NCI-H446 (cell line): Measurements from ENCODE around the gene FAHD1.

ENCODE experiments used
- DNase-seq, 2 experiments: peaks; one replicate each; lab custom pipeline; 2025; lab: John Stamatoyannopoulos, UW

Gene FAHD1

DNA sequence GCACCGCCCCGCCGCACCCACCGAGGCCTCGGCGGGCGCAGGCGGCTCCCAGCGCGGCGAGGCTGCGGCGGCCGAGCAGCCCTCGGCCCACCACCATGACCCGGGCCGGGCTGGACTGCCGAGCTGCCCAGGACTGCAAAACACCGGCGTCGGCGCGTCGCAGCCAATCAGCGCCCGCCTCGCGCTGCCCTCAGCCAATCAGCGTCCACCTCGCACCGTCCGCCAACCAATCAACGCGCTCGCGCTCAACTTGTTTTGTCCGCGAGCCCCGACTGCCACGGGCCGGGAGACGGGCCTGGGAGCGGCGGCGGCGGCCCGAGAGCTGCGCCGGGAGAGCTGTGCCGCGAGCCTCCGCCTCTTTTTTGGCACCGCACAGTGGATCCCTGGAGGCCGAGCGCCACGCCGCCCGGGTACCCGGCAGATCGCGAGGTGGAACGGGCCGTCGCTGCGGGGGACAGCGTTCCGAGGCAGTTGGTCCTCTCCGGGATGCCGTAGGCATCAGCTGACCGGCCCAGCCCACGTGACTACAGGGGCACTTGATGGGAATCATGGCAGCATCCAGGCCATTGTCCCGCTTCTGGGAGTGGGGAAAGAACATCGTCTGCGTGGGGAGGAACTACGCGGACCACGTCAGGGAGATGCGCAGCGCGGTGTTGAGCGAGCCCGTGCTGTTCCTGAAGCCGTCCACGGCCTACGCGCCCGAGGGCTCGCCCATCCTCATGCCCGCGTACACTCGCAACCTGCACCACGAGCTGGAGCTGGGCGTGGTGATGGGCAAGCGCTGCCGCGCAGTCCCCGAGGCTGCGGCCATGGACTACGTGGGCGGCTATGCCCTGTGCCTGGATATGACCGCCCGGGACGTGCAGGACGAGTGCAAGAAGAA lies at the start of gene FAHD1, which contains the start of gene HAGH:
Gene FAHD1 (plus strand): TSS at position 516 of the 883 bp plus-strand sequence. CDS start 33 bp downstream, at position 549.
Gene HAGH (minus strand): TSS at position 135 of the 883 bp plus-strand sequence. CDS start 38 bp downstream, at position 97.
- DNase-seq, result peak; percentile 82 to 94

DNA sequence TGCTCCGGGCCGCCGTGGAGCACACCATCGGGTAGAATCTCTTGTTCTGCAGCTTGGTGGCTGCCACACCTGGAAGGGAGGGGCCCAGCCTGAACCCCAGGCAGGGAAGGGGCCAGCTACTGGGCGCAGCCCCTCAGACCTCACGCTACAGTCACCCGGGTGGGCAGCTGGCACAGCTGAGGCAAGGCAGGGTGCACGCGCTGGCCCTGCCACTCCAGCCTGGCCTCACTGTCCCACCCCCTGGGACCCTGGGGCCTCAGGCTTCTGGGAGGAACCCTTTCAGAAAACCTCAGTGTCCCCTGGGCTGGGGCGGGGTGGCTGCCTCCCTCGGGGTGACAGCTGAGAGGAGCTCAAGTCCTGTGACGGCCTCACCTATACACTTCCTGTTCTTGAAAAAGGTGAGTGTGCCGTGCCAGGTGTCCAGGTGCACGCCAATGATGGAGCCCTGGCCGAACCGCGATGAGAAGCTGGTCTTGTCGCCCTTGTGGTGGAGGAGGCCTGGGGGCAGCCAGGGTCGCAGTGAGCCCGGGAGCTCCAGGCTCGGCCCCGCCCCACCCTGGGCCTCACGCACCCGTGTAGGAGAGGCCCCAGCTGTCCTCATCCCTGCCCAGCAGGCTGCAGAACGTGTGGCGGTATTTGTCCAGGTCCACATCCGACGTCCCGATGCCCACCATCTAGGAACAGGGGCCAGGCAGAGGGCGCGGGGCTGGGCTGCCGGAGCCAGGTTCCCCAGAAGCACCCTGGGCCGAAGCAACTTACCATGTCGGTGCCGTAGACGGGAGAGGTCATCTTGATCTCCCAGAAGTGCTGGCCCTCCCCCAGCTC lies 49.4 kb upstream of the FAHD1 start:
- DNase-seq, result no peak

DNA sequence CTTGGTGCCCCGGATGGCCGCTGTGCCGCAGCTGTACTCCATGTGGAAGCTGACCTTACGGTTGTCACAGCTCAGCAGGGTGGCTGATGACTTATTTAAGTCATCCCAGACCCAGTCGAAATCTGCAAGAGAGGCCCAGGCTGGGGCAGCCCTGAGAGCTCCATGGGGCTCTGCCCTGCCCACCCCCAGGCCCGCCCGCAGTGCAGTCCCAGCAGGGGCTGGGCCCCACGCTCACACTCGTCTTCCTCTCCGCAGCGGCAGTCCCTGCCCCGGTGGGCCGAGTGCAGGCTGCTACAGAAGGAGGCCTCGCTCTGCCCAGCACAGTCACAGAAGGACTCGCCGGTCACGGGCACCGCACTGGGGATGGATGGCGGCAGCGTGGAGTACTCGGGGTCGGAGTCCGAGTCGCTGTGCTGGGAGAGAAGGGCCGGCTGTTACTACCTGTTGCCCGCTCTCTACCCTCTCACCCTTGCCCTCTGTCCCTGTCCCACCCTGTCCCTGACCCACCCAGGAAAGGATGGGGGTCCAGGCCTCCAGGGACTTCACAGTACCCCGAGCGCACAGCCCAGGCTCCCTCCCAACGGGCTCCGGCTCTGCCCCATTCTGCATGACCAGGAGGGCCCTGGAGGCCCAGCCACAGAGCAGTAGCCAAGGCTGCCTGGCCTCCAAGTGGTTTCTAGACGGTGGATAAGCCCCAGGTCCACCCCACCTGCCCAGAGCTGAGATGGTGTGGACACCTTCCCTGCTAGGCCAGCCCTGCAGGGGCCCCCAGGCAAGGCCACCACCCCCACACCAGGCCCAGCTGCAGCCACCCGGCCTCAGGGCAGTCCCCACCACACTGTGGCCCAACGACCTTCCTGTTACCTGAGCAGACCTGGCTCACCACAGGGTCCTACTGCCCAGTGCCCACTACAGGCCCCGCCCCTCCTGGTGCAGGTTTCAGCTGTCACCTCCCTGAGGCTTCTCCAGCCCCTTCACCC lies 48.5 kb upstream of the FAHD1 start:
- no peak for DNase-seq

DNA sequence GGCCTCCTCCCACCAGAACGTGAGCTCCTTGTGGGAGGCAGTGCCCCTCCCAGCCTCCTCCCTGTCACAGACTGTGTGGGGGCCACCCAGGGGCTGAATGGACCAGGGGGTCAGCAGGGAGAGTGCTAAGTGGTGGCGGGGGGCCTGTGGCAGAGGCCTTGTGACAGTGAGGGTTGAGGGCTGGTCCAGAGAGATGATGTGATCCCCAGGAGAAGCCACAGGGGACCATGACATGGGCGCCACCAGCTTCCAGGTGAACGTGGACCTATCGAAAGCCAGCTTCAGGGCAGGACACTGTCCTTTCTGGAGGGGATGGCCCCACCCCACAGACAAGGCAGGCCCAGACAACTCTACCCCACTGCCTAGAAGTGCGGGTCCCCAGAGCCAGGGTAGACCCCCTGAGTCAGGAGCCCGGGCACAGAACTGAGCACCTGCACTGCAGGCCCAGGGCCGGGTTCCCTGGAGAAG lies 47.7 kb upstream of the FAHD1 start:
- no peak for DNase-seq

DNA sequence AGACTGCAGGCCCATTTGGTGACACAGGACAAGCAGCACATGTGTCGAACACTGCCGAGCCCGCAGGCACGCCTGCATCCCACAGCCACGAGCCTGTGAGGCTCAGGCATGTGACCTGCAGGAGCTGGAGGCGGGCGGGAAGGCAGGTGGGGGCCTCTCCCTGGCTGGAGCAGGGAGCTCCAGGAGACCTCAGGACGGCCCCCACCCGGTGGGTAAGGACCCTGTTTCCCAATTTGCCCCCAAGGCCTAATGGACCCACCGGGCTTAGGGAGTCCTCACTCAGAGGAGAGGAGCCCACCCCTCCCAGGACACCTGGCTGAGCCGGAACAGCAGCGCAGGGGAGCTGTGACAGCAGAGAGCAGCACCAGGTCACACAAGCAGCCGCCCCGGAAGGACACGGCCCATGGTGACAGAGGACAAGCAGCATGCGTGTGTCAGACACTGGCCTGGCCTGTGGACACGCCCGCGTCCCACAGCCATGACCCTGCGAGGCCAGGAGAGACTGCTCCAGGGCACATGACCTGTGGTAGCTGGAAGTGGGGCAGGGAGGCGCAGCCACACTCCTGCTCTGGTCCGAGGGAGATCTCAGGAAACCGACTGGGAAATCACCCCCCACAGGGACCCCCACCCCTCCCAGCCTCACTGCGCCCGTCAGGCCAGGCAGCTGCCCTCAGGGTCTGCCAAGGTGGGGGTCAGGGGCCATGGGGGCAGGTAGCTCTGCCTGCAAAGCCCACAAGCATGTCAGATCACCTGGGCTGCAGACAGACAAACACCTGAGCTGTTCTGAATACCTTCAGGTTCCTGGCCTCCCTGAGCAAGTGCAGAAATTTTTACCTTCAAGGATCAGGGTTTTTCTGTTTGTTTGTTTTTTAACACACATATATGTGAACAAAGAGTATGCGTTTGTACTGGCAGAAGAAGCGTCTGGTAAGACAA lies 47.0 kb upstream of the FAHD1 start:
- no peak for DNase-seq

DNA sequence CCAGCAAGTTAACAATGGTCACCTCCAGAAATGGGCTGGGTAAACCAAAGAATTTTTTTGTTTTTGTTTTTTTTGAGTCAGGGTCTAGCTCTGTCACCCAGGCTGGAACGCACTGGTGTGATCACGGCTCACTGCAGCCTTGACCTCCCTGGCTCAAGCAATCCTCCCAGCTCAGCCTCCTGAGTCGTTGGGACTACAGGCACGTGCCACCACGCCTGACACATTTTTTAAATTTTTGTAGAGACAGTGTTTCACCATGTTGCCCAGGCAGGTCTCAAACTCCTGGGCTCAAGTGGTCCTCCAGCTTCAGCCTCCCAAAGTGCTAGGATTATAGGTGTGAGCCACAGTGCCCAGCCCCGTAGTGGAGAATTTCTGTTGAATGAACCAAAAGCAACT lies 46.3 kb upstream of the FAHD1 start:
- no peak for DNase-seq

DNA sequence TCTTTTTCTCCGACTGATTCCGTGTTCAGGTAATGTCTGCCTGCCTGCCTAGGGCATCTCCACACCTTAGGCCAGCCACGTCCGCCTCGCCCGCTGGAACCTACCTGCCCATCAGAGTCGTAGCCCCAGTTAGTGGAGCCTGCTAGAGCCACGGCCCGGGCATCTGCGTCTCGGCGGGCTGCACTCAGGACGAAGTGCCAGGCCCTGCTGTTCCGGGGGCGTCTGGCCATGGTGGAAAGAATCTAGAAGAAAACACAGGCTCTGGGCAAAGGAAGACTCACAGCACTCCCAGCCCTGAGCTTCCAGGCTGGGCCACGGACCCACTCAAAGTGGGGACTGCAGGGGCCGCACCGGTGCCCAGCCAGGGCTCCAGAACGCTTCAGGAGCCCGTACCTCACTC lies 45.8 kb upstream of the FAHD1 start:
- DNase-seq, result no peak

DNA sequence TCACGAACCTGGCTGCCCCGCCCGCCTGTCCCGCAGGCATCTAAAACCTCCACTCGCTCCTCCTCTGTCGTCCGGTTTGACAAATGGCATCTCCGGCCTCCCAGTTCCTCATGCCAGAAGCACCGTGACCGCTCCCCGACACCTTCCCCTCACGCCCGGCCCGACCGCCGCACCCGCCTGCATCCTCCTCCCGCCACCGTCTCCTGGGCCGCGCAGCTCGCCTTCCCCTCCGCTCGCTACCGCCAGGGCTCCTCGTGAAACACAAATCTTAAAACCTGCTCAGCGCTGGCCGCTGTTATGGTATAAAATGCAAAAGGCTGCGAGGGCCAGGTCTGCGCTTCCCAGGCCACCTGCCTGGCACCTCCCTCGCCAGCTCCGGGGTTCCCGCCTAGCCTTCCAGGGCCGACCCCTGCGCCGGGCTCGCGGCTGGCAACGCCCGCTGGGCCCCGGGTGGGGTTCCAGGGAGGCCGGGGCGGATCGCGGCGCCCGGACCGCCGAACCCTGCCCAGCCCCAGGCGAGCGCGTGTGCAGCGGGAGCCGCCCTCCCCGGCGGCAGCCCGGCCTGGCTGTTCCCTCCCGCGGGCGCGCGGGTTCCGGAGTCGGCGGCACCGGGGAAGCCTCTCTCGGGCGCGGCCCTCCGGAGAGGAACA lies 45.1 kb upstream of the FAHD1 start:
- no peak for DNase-seq

DNA sequence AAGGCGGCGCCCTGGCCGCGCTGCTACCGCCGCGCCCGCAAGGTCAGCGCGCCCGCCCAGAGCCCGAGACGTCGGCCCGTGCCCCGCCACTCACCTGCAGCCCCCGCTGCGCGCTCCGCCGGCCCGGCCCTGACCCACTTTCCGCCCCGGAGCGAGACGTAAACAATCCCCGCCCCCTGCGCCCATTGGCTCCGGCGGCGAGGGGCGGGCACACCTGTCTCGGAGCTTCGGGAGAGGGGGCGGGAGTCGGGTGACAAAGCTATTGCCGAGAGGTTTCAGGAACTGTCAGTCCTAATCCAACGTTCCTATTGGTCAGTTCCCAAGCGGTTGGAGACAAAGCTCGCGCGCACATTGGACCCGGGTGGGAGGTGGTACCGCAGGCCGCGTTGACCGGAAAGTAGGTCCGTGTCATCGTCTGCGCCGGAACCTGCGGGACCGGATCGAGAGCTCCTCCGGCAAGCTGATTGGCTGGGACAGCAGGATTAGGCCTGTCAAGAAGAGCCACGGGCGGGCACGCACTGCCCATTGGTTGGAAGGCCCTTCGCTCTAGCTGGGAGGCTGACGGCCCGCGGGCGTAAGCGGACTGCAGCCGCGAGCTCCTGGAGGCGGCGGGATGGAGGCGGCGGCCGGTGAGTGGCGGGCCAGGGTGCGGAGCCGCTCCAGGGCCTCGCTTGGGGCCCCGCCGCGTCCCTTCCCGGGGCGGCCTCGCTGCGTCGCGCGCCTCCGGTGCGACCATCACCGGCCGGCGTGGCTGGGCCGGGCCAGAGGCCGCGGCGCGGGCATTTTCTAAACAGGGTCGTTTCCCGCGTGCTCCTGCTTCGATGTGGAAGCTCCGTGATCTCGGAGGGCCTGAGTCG lies 44.4 kb upstream of the FAHD1 start, which contains the start of the genes NUBP2 and SPSB3:
Gene NUBP2 (plus strand): TSS at position 553 of the 857 bp plus-strand sequence. CDS start 61 bp downstream, at position 614.
Gene SPSB3 (minus strand): TSS at position 164 of the 857 bp plus-strand sequence. CDS start 1,088 bp downstream, outside the sequence.
- DNase-seq, result peak; percentile 96 to 100

DNA sequence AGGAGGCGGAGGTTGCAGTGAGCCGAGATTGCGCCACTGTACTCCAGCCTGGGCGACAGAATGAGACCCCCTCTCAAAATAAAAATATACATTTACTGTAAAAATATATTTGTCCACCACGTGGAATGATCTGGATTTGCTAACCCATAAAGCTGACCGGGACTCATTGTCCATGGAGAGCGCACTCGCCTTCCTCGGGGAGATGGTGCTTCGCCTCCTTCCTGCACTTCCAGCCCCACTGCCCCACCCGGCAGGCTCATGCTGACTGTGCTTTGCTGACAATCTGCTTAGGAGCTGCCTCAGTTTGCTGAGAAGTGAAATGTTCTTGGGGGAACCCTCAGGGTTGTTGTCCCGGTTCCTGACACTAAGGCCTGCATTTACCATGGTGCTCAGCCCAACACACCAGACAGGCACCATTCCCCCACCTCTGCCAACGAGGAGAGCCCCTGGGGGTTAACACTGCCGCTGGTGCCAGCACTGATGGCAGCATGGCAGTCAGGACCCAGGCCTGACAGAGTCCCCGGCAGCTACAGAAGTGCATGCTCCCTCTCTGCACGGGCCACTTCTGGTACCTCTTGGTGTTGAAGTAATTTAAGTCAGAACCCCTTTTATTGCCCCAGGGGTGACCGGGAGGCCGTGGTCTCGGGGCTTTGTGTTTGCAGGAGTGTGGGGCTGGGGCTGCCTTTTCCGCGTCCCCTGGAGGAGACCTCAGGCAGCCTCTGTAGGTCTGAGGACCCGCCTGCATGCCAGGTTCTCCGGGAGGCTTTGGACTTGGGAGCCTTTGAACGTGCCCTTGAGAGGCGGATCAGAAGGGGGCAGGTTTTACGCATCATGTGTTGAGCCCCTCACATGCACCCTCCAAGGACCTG lies 41.8 kb upstream of the FAHD1 start:
- DNase-seq, result no peak

DNA sequence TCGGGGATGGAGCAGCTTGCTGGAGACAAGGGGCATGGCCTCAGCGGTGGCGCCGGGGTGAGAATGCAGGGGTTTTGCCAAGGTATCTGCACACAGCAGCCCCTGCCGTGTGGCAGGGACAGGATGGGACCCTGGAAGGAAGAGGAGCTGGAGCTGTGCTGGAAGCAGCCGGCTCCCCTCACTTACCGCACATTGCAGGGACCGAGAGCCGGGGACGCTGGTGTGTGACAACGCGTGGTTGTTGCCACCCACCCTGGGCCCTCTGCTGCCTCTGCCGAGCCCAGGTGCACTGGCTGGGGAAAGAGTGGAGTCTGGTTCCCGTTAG lies 41.2 kb upstream of the FAHD1 start:
- no peak for DNase-seq

DNA sequence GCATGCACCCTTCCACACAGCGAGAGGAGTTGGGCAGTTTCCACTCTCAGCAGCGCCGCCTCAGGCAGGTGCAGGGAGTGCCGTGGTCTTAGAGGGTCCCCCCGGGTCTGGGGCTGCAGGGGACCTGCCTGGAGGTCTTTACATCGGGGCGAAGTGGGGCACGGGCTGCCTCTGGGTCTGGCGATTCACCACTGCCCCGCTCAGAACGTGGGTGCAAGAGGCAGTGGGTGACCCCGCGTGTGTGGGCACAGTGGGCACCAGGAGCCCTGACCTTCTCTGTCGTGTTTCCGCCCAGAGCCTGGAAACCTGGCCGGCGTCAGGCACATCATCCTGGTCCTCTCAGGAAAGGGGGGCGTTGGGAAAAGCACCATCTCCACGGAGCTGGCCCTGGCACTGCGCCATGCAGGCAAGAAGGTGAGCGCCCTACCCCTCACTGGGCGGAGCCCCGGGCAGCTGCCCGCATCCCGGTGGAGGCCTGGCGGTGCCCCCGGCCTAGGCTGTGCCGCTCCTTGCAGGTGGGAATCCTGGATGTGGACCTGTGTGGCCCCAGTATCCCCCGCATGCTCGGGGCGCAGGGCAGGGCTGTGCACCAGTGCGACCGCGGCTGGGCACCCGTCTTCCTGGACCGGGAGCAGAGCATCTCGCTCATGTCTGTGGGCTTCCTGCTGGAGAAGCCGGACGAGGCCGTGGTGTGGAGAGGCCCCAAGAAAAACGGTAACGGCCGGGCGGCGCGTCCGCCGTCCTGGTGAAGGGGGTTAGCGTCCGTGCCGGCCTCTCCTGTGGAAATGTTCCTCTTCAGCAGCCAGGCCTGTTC lies 40.6 kb upstream of the FAHD1 start:
- DNase-seq, result no peak

DNA sequence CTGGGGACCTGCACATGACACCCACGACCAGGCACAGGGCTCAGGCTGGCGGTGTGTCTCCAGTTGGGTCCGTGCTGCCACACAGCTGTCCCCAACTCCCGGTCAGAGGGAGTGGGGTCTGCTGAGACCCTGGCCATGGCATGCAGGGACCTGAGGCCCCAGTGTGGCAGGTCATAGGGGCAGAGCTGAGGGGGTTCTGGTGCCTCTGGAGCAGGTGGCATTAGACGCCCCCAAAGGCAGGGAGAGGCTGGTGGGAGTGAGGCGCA lies 40.0 kb upstream of the FAHD1 start:
- no peak for DNase-seq

DNA sequence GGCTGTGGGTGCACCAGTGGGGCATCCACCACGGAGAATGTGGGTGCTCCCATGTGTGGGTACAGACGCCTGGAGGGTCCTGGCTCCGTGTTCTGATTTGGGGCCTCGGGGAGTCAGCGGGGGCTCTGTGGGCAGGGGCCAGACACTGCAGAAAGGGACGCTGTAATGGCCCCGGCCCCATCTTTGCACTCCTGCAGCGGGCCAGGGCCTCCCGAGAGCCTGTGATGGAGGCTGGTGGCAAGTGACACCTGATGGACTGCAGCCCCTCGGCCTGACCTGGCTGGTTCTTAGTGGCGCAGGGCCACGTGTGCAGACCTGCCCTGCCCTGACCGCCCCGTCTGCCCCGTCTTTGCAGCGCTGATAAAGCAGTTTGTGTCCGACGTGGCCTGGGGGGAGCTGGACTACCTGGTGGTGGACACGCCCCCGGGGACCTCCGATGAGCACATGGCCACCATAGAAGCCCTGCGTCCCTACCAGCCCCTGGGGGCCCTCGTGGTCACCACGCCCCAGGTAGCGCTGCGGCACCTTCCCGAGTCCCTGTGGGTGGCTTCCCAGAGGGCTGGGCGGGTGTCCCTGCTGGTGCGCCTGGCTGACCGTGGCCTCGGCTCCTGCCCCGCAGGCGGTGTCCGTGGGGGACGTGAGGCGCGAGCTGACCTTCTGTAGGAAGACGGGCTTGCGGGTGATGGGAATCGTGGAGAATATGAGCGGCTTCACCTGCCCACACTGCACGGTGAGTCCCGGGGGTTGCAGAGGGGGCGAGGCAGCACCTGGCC lies 39.5 kb upstream of the FAHD1 start:
- DNase-seq, result no peak

DNA sequence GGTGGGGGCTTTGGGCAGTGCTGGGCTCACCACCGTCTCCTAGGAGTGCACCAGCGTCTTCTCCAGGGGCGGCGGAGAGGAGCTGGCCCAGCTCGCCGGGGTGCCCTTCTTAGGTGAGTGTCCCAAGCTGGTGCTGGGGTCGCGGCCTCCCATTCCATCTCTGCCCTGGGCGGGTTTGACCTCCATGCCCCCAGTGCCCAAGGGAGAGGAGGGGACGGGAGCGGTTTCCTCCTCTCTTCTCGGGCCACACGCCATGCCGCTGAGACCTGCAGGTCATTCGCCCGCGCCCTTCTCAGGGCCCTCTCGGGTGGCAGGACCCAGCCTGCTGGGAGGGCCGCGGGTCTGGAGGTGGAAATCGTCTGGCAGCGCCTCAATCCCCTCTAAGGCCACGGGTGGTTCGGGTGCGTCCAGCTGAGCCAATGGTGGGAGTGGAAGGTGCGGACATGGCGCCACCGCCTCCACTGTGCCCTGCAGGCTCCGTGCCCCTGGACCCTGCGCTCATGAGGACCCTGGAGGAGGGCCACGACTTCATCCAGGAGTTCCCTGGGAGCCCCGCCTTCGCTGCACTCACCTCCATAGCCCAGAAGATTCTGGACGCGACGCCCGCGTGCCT lies 38.8 kb upstream of the FAHD1 start:
- DNase-seq, result no peak

DNA sequence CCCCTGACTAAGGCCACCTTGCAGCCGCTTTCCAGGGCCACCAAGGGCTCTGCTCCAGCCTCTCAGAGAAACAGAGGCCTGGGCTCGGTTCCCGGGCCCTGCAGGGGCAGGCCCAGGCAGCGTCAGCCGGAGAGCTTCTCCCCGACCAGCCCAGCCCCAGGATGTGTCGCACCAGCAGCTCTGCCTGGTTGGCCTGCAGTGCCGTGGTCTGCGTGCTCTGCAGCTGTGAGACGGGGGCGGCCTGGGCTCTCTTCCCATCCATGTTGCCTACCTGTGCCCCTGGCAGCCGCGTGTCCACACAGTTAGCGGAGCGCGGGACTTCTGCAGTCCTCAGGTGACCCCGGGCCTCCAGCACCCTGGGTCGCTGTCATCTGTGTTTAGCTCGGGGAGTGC lies 38.3 kb upstream of the FAHD1 start:
- DNase-seq, result no peak
